Testis (tissue), 3 donors: Measurements from ENCODE around the gene PLK3. TPM values are rescaled to one million over a fixed set of nuclear protein-coding genes. Genes with fewer than 3 reads are reported as not detected.

Experiments used
- DNase-seq: peaks from one replicate; pipeline ENCODE4 v3.0.0-alpha.2; 2019
- H3K27ac ChIP-seq, 2 donors: fragments of 200-600 bp; sonication (generic); one replicate each; pipeline ENCODE4 v1.5.1; 2019
- H3K27me3 ChIP-seq: fragments of 200-600 bp; sonication (generic); one replicate; pipeline ENCODE4 v1.5.1; 2019
- H3K36me3 ChIP-seq: fragments of 200-600 bp; sonication (generic); one replicate; pipeline ENCODE4 v1.5.1; 2017; ENCODE audit warnings: low read depth; ENCODE audit errors: missing control alignments
- H3K4me1 ChIP-seq: fragments of 200-600 bp; sonication (generic); one replicate; pipeline ENCODE4 v1.5.1; 2019
- H3K4me3 ChIP-seq, 2 donors: fragments of 200-600 bp; sonication (generic); one replicate each; pipeline ENCODE4 v1.5.1; 2017 to 2019
- H3K9me3 ChIP-seq: fragments of 200-600 bp; sonication (generic); one replicate; pipeline ENCODE4 v1.5.1; 2017
- CTCF ChIP-seq, 3 experiments: fragments of 450-650 bp in 2 of 3; fragments of 200-600 bp in 1 of 3; sonication (generic) in 1 of 3; IDR thresholded peaks; one replicate each; pipeline ENCODE4 v1.5.1; 2016 to 2019; ENCODE audit warnings: antibody characterized with exemption in 3 of 3, mild to moderate bottlenecking in 2 of 3, moderate library complexity in 1 of 3
- POLR2A ChIP-seq: fragments of 450-650 bp; IDR thresholded peaks from one replicate; pipeline ENCODE4 v1.6.1; 2017; ENCODE audit warnings: antibody characterized with exemption, mild to moderate bottlenecking, moderate library complexity
- WGBS, 2 donors: methylation state at CpG; one replicate each; pipeline ENCODE4 v1.1.5; 2018; 5-methylcytosine and 5-hydroxymethylcytosine counted together
- intact Hi-C: fragments of 100-400 bp; cut with DNase I; formaldehyde crosslinking; loops from one replicate; pipeline ENCODE4 v1.15.1; 2023; ENCODE audit warnings: low total_unique reads
- polyA plus RNA-seq: library from polyadenylated mRNA; stranded (reverse); fragments of 350-450 nt; fragmentation: Illumina TruSeq; extraction: RNeasy Lipid Tissue Mini Kit (QIAGEN cat#74804); gene quantifications from one replicate; pipeline ENCODE4 v1.2.3, GENCODE V29; 2014; ENCODE audit warnings: low read depth, low replicate concordance; ENCODE audit not compliant: insufficient read depth
- total RNA-seq, 2 donors: library from RNA; depleted of rRNA; stranded (reverse); fragments of >200 nt; gene quantifications; one replicate each; pipeline ENCODE4 v1.2.3, GENCODE V29; 2016

Gene PLK3
- total and polyA plus RNA-seq, 3 donors from 2014 or later, result 7.2 to 17.2 (median 16.4) TPM

DNA sequence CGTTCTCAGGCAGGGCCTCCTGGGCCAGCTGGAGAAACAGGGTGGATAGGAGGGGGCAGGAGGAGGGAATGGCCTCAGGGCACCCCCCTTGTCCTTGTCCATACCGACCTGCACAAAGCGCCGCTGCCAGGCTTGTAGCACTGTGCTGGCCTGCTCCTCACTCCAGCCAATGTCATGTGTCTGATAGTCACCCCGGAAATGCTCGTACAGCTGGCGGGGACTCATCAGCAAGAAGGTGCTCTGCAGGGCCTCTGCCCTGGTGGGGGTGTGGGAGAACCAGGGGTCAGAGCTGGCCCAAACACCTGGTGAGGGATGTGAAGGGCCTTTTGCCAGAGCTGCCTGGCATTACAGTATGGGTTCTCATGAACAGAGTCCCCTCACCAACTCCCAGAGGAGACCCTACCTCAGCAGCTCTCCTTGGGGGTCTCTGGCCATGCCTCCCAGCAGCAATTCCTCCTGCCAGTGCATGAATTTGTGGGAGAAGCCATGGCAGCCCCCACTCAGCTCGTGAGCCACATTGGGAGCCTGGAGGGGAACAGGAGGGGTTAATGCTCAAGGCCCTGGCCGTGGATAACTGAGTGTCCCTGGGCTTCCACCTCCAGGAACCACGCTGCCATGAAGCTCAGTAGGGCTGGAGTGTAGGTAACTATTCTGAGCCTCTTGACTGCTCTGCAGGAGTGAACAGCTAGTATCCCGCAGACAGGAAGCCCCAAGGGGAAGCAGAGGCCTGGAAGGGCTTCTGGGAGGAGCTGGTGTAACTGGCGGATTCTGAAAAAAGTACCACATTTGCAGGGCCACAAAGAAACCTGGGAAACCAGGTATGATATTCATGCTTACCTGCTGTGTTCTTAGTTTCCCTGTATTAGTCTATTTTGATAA is 29.6 kb downstream of the PLK3 start:
- no peaks in the 10 kb centered on the region for H3K9me3 ChIP-seq
- H3K36me3 ChIP-seq, result no peaks in the 10 kb centered on the region
- peaks cover 42% of the 10 kb centered on the region for H3K4me1 ChIP-seq
- TF ChIP-seq CTCF (IDR thresholded peaks at IDR 0.05) (no peak), POLR2A (no peak)
- H3K27ac ChIP-seq, result peak overlapping the region in 1 of 2 donors; percentile 41
- no peaks in the 10 kb centered on the region for H3K27me3 ChIP-seq
- no peak overlapping the region for H3K4me3 ChIP-seq
- intact Hi-C loops, result loop anchor here (10.0 kb wide), 1 partner anchor 185 kb away; the partner anchor contains the start of genes HECTD3 and UROD
- no peak for DNase-seq
- 45 to 62% methylated on average over 5 to 12 of the region's 12 CpGs for WGBS, 2 donors

DNA sequence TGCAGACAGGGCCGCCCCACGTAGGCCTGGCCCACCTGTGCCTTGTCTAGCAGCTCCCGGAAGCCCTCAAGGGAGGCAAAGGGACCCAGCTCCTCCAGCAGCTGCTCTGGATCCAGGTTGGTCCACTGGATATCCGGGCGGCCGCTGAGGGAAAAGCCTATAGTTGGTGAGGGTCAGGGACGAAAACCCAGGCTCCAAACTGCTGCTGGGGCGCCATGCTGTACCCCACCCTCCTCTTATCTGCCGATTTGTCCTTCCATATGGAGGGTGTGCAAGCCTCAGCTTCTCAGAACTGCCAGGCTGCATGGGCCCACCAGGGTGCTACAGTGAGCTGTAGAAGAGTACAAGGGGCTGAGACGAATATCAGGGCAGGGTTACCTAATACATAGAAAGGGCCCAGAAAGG is 30.7 kb downstream of the PLK3 start:
- 37 to 75% methylated on average over 2 to 10 of the region's 10 CpGs for WGBS, 2 donors
- DNase-seq, result no peak
- H3K4me3 ChIP-seq, result no peak overlapping the region
- no peaks in the 10 kb centered on the region for H3K9me3 ChIP-seq
- H3K4me1 ChIP-seq, result peaks cover 53% of the 10 kb centered on the region
- intact Hi-C loops, result loop anchor here (10.0 kb wide), 1 partner anchor 184 kb away; the partner anchor contains the start of genes HECTD3 and UROD
- H3K36me3 ChIP-seq, result no peaks in the 10 kb centered on the region
- TF ChIP-seq CTCF (IDR thresholded peaks at IDR 0.05) (no peak), POLR2A (no peak)
- no peaks in the 10 kb centered on the region for H3K27me3 ChIP-seq
- H3K27ac ChIP-seq, result no peak overlapping the region

DNA sequence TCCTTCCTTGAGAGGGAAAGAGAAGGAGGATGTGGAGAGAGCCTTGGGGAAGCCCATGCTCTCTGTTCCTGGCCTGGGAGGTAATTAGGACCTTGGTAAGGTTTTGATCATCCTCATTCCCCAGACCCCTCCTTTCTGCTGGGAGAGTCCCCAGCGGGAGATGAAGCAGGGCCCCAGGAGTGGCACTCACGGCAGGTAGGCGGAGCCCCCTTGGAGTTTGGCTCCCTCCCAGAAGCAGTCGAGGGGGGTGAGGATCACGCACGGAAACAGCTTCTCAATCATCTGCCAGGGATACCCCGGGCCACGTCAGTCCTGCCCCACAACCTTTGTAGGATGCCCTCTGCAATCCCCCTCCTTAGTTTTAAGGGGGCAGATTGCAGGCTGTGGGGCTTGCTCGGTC is 31.3 kb downstream of the PLK3 start:
- TF ChIP-seq POLR2A (no peak), CTCF (IDR thresholded peaks at IDR 0.05) (no peak)
- H3K4me1 ChIP-seq, result peaks cover 58% of the 10 kb centered on the region
- no peaks in the 10 kb centered on the region for H3K9me3 ChIP-seq
- intact Hi-C loops, result loop anchor here (10.0 kb wide), 1 partner anchor 183 kb away; the partner anchor contains the start of genes HECTD3 and UROD
- H3K36me3 ChIP-seq, result no peaks in the 10 kb centered on the region
- 33 to 54% methylated on average over 6 to 9 of the region's 9 CpGs for WGBS, 2 donors
- DNase-seq, result no peak
- no peak overlapping the region for H3K27ac ChIP-seq
- H3K4me3 ChIP-seq, result no peak overlapping the region
- no peaks in the 10 kb centered on the region for H3K27me3 ChIP-seq

DNA sequence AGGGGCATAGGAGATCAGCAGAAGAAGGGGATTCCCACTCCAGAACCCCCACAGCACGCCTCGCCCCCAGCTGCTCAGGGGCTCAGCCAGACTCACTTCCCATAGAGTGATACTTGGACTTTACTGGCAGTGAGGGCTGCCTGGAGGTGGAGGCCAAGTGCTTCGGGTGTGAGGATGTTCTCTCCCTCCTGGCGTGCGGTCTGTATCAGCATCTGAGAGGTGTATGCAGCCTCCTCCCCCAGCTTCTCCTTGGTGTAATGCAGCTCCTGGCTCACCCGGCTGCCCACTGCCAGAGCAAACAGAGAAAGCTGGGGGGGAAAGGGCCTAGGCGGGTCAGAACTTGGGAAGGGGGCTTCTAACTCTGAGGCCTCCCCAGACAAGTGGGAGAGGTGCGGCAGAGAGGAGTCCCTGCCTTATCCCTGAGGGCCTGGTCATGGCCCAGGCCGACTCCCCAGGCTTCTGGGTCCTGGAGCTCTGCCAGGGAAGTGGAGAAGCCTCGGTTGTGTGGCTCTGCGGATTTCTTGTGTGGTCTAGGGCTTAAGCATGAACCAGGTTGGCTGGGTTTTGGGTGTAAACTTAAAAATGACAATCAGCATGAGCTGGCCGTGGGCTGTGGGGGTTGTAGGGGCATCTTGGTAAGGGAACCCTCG is 32.0 kb downstream of the PLK3 start:
- Histone ChIP-seq H3K36me3 (no peaks in the 10 kb centered on the region), H3K4me1 (peaks cover 56% of the 10 kb centered on the region), H3K27me3 (no peaks in the 10 kb centered on the region), H3K9me3 (no peaks in the 10 kb centered on the region), H3K27ac (peak overlapping the region in 1 of 2 donors; percentile 45), H3K4me3 (no peak overlapping the region)
- TF ChIP-seq CTCF (IDR thresholded peaks at IDR 0.05), result no peak
- no peak for TF ChIP-seq POLR2A
- 38 to 51% methylated on average over 9 to 13 of the region's 13 CpGs for WGBS, 2 donors
- intact Hi-C loops, result loop anchor here (10.0 kb wide), 1 partner anchor 183 kb away; the partner anchor contains the start of genes HECTD3 and UROD
- DNase-seq, result peak; percentile 62
